ENCODE results near the gene FBXL20.

FBXL20 gene

DNA sequence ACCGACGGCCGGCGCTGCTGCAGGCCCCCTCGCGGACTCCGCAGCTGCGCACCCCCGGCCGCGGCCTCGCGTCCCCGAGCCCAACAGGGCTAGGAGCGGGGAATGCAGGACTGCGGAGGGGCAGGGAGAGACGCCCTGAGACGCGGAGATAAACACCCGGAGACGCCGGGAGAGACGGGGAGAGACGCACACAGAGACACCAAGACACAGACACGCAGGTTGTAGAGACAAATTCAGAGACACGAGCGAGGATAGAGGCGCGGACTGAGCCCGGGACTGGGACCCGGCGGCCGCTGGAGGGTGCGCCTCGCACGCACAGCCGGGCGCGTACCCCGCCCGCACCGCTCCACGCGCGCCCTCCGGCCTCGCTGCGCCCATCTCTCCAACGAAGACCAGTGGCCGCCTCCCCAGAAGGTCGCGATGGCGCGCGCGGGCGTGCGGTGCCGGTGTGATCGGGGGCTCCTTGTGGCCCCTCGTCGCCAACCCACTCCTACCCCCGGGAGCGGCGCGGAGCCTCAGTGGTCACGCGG lies 176.6 kb downstream of the FBXL20 start:
- TF ChIP-seq, protein P1, sequence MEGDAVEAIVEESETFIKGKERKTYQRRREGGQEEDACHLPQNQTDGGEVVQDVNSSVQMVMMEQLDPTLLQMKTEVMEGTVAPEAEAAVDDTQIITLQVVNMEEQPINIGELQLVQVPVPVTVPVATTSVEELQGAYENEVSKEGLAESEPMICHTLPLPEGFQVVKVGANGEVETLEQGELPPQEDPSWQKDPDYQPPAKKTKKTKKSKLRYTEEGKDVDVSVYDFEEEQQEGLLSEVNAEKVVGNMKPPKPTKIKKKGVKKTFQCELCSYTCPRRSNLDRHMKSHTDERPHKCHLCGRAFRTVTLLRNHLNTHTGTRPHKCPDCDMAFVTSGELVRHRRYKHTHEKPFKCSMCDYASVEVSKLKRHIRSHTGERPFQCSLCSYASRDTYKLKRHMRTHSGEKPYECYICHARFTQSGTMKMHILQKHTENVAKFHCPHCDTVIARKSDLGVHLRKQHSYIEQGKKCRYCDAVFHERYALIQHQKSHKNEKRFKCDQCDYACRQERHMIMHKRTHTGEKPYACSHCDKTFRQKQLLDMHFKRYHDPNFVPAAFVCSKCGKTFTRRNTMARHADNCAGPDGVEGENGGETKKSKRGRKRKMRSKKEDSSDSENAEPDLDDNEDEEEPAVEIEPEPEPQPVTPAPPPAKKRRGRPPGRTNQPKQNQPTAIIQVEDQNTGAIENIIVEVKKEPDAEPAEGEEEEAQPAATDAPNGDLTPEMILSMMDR (IDR thresholded peaks at IDR 0.05; ENCODE audit: extremely low read depth, insufficient read depth, missing control alignments) = no peak
- DNase-seq (ENCODE audit: low spot score) = no peak
- in situ Hi-C loops (cut with MboI; ENCODE audit: low pct_unique_long_range_greater_than_20kb, low sequenced_read_pairs, unreplicated experiment) = no loop called here

GRCh38 chr17:39223907-39224777 lies 177.3 kb downstream of the FBXL20 start:
- no peak for DNase-seq (ENCODE audit: low spot score)
- TF ChIP-seq, protein P1 (IDR thresholded peaks at IDR 0.05; ENCODE audit: extremely low read depth, insufficient read depth, missing control alignments) = no peak
- in situ Hi-C loops (cut with MboI; ENCODE audit: low pct_unique_long_range_greater_than_20kb, low sequenced_read_pairs, unreplicated experiment) = no loop called here

DNA sequence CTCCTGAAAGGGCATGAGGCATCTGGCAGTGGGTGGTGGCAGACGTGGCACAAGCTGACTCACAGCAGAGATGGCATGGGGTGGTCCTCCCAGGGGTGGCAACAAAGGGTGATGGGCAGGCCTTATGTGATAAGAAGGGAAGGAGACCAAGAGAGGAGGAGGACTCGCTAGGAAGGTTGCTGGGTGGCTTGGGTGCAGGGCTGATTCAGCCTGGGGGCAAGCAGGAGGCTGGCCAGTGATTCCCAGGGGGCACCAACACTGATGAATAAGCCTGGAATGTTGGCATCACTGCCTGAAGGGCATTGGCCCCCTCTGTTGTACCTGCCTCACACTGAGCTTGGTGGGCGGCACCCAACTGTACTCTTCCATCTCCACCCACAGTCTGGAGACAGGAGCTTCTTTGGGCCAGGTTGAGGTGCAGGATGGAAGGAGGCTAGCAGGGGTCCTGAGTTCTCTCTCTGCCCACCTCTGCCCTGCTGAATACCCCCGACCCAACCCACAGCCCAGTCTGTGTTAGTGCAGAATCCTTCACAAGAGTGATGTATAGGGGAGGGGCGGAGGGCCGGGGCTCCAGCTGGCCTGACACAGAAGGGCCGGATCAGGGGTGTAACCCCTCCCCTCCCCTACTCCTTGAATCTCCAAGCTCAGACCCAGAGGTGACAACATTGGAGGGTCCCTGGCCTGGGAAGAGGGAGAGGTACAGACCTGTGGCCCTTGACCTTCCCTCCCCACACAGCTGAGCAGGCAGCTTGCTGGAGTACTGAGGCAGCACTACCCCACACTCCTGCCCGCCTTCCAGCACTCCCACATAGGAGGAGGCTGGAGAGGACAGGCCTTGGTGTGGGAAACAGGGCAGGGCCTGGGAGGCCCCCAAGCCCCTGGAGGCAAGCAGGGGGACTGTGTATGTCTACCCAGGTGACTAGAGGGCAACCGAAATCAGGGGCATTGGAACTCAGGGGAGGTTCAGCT lies 178.3 kb downstream of the FBXL20 start:
- TF ChIP-seq, protein P1 (IDR thresholded peaks at IDR 0.05; ENCODE audit: extremely low read depth, insufficient read depth, missing control alignments) = no peak
- in situ Hi-C loops (cut with MboI; ENCODE audit: low pct_unique_long_range_greater_than_20kb, low sequenced_read_pairs, unreplicated experiment) = no loop called here
- DNase-seq (ENCODE audit: low spot score) = no peak

DNA sequence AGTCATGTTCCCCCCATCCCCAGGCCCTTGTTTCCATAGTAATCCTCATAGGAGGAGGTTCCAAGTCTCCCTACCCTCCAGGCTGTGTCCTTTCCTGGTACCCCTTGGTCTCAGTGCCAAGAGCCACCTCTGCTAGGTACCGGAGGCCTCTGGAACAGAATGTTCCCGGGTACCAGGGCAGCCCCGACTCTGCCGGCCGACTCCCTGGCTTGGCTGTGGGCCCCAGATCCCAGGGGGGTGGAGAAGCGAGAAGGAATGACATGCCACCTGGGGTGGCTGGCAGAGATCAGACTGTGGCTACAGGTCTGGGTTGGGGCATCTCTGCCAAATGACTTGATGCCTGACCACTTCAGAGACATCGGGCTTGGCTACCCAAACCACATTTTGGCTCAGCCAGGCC lies 179.3 kb downstream of the FBXL20 start:
- in situ Hi-C loops (cut with MboI; ENCODE audit: low pct_unique_long_range_greater_than_20kb, low sequenced_read_pairs, unreplicated experiment) = no loop called here
- DNase-seq (ENCODE audit: low spot score) = no peak
- TF ChIP-seq, protein P1 (IDR thresholded peaks at IDR 0.05; ENCODE audit: extremely low read depth, insufficient read depth, missing control alignments) = no peak

DNA sequence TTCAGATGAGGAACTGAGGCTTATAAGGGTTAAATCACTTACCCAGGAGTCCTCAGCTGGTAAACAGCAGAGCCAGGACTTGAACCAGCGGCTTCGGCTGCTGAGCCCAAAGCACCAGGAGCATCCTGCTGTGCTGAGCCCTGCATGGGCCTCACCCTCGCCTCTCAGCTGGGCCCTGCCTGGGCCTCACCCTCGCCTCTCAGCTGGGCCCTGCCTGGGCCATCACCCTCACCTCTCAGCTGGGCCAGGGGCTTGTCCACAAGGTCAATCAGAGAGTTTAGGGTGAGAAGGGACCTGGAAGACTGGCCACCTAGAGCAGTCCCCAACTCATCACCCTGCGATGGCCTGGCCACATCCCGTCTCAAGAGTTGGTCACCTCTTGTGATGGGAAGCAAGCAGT lies 179.9 kb downstream of the FBXL20 start:
- in situ Hi-C loops (cut with MboI; ENCODE audit: low pct_unique_long_range_greater_than_20kb, low sequenced_read_pairs, unreplicated experiment) = no loop called here
- no peak for DNase-seq (ENCODE audit: low spot score)
- TF ChIP-seq, protein P1 (IDR thresholded peaks at IDR 0.05; ENCODE audit: extremely low read depth, insufficient read depth, missing control alignments) = no peak

- TF ChIP-seq, protein P1 (IDR thresholded peaks at IDR 0.05; ENCODE audit: extremely low read depth, insufficient read depth, missing control alignments) = no peak
- in situ Hi-C loops (cut with MboI; ENCODE audit: low pct_unique_long_range_greater_than_20kb, low sequenced_read_pairs, unreplicated experiment) = no loop called here
- DNase-seq (ENCODE audit: low spot score) = no peak
Observed at GRCh38 chr17:39219647-39220154, 181.7 kb downstream of the FBXL20 start.
